ENCODE measurements around the gene MRPL28. TPM values are rescaled to one million over a fixed set of nuclear protein-coding genes. Genes with fewer than 3 reads are reported as not detected.

The MRPL28 gene
- total and polyA plus RNA-seq, 4 donors, result 28.3 to 63.4 (median 50.1) TPM

DNA sequence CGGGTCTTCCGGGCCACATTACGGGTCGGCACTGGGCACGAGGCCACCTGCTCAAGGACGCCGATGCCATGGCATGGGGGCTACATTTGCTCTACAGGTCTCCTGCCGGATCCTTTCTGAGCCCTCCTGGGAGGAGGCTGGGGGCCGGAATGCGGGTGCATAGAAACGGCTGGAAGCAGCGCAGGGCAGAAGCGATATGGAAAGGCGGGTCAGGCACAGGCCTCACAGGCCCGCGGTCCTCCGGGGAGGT lies 46.2 kb downstream of the MRPL28 start (continued):
- TF ChIP-seq, protein P1, sequence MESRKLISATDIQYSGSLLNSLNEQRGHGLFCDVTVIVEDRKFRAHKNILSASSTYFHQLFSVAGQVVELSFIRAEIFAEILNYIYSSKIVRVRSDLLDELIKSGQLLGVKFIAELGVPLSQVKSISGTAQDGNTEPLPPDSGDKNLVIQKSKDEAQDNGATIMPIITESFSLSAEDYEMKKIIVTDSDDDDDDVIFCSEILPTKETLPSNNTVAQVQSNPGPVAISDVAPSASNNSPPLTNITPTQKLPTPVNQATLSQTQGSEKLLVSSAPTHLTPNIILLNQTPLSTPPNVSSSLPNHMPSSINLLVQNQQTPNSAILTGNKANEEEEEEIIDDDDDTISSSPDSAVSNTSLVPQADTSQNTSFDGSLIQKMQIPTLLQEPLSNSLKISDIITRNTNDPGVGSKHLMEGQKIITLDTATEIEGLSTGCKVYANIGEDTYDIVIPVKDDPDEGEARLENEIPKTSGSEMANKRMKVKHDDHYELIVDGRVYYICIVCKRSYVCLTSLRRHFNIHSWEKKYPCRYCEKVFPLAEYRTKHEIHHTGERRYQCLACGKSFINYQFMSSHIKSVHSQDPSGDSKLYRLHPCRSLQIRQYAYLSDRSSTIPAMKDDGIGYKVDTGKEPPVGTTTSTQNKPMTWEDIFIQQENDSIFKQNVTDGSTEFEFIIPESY (IDR thresholded peaks at IDR 0.05), result no peak
- no peak for TF ChIP-seq HNF4A (conservative IDR thresholded peaks at IDR 0.05)

DNA sequence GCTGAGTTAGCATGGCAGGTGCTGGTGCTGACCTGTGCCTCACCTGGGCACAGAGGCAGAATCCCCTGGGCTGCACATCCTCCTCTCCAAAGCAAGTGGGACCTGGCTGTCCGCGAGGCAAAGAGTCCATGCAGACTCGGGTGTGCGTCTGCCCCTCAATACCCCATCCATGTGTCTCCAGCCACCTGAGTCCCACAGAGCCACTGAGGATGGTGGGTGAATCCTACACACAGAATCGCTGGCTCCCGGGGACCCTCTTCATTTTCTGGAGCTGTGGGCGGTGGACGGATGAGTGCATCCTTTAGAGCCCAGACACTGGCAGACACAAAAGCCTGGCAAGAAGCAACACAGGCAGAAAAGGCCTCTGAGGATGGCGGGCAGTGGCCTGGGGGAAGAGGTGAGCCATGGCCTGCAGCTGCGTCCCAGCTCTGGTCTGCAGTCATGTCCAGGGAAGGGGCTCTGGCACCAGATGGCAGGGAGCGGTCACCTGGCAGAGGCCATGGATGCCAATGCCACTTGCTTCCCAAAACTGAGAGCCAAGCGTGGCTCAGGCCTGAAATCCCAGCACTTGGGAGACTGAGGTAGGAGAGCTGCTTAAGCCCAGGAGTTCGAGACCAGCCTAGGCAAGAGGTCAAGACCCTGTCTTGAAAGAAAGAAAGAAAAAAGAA lies 47.7 kb downstream of the MRPL28 start:
- no peak for TF ChIP-seq RXRA (IDR thresholded peaks at IDR 0.05)
- TF ChIP-seq, protein P2, sequence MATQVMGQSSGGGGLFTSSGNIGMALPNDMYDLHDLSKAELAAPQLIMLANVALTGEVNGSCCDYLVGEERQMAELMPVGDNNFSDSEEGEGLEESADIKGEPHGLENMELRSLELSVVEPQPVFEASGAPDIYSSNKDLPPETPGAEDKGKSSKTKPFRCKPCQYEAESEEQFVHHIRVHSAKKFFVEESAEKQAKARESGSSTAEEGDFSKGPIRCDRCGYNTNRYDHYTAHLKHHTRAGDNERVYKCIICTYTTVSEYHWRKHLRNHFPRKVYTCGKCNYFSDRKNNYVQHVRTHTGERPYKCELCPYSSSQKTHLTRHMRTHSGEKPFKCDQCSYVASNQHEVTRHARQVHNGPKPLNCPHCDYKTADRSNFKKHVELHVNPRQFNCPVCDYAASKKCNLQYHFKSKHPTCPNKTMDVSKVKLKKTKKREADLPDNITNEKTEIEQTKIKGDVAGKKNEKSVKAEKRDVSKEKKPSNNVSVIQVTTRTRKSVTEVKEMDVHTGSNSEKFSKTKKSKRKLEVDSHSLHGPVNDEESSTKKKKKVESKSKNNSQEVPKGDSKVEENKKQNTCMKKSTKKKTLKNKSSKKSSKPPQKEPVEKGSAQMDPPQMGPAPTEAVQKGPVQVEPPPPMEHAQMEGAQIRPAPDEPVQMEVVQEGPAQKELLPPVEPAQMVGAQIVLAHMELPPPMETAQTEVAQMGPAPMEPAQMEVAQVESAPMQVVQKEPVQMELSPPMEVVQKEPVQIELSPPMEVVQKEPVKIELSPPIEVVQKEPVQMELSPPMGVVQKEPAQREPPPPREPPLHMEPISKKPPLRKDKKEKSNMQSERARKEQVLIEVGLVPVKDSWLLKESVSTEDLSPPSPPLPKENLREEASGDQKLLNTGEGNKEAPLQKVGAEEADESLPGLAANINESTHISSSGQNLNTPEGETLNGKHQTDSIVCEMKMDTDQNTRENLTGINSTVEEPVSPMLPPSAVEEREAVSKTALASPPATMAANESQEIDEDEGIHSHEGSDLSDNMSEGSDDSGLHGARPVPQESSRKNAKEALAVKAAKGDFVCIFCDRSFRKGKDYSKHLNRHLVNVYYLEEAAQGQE (IDR thresholded peaks at IDR 0.05), result no peak
- 96% methylated on average over 13 of the region's 13 CpGs for WGBS
- Histone ChIP-seq H3K9ac (ENCODE audit: low read depth in 1 of 2, low read length in 2 of 2) (no peak overlapping the region), H3K36me3 (ENCODE audit: control insufficient read depth in 4 of 4, insufficient read depth in 3 of 4, low read depth in 1 of 4, low read length in 3 of 4) (peaks cover 0 to 9% (median 1%) of the 10 kb centered on the region in 4 donors), H3K4me1 (ENCODE audit: control insufficient read depth in 4 of 4, insufficient read depth in 4 of 4, low read length in 3 of 4) (peaks cover 2 to 8% (median 5%) of the 10 kb centered on the region in 4 donors), H3K4me3 (ENCODE audit: low read depth in 1 of 3, low read length in 3 of 3) (no peak overlapping the region), H3K9me3 (ENCODE audit: control insufficient read depth in 4 of 4, low read length in 3 of 4) (no peaks in the 10 kb centered on the region), H3K27me3 (ENCODE audit: control insufficient read depth in 4 of 4, insufficient read depth in 4 of 4, low read length in 3 of 4) (no peaks in the 10 kb centered on the region), H3K27ac (ENCODE audit: low read depth in 1 of 2, low read length in 2 of 2) (no peak overlapping the region)
- no peak for DNase-seq (ENCODE audit: low spot score)

DNA sequence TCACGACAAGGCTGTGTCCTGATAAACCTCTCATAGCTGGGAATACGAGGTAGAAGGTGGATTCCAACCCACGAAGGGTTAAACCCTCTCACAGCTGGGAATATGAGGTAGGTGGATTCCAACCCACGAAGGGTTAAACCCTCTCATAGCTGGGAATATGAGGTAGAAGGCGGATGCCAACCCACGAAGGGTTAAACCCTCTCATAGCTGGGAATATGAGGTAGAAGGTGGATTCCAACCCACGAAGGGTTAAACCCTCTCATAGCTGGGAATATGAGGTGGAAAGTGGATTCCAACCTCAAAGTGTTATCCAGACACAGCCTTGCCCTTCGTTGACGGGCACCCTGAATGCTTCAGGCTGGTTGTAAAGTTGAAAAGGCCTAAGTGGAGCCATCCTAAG lies 48.8 kb downstream of the MRPL28 start:
- Histone ChIP-seq H3K4me1 (ENCODE audit: control insufficient read depth in 4 of 4, insufficient read depth in 4 of 4, low read length in 3 of 4) (peaks cover 0 to 3% (median under 1%) of the 10 kb centered on the region in 4 donors), H3K27me3 (ENCODE audit: control insufficient read depth in 4 of 4, insufficient read depth in 4 of 4, low read length in 3 of 4) (no peaks in the 10 kb centered on the region), H3K36me3 (ENCODE audit: control insufficient read depth in 4 of 4, insufficient read depth in 3 of 4, low read depth in 1 of 4, low read length in 3 of 4) (peaks cover 0 to 9% (median 1%) of the 10 kb centered on the region in 4 donors), H3K4me3 (ENCODE audit: low read depth in 1 of 3, low read length in 3 of 3) (no peak overlapping the region), H3K9me3 (ENCODE audit: control insufficient read depth in 4 of 4, low read length in 3 of 4) (no peaks in the 10 kb centered on the region), H3K9ac (ENCODE audit: low read depth in 1 of 2, low read length in 2 of 2) (no peak overlapping the region), H3K27ac (ENCODE audit: low read depth in 1 of 2, low read length in 2 of 2) (no peak overlapping the region)
- WGBS, result 81% methylated on average over 9 of the region's 9 CpGs
- DNase-seq (ENCODE audit: low spot score), result no peak
- TF ChIP-seq FOXA1 (IDR thresholded peaks at IDR 0.05), result no peak
- no peak for TF ChIP-seq JUND (IDR thresholded peaks at IDR 0.05)
- TF ChIP-seq, protein P2 (IDR thresholded peaks at IDR 0.05), result no peak
- TF ChIP-seq HNF4G (IDR thresholded peaks at IDR 0.05), result no peak
- no peak for TF ChIP-seq TAF1 (conservative IDR thresholded peaks at IDR 0.05)
- TF ChIP-seq HNF4A (conservative IDR thresholded peaks at IDR 0.05), result no peak
- no peak for TF ChIP-seq SP1 (IDR thresholded peaks at IDR 0.05)
- no peak for TF ChIP-seq GABPA (IDR thresholded peaks at IDR 0.05 in 1 of 2, conservative IDR thresholded peaks at IDR 0.05 in 1 of 2)
- no peak for TF ChIP-seq NR2F2 (IDR thresholded peaks at IDR 0.05)
- TF ChIP-seq, protein P3, sequence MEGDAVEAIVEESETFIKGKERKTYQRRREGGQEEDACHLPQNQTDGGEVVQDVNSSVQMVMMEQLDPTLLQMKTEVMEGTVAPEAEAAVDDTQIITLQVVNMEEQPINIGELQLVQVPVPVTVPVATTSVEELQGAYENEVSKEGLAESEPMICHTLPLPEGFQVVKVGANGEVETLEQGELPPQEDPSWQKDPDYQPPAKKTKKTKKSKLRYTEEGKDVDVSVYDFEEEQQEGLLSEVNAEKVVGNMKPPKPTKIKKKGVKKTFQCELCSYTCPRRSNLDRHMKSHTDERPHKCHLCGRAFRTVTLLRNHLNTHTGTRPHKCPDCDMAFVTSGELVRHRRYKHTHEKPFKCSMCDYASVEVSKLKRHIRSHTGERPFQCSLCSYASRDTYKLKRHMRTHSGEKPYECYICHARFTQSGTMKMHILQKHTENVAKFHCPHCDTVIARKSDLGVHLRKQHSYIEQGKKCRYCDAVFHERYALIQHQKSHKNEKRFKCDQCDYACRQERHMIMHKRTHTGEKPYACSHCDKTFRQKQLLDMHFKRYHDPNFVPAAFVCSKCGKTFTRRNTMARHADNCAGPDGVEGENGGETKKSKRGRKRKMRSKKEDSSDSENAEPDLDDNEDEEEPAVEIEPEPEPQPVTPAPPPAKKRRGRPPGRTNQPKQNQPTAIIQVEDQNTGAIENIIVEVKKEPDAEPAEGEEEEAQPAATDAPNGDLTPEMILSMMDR (IDR thresholded peaks at IDR 0.05; ENCODE audit: low read depth, low read length, missing input control), result no peak
- no peak for TF ChIP-seq RXRA (IDR thresholded peaks at IDR 0.05)
- TF ChIP-seq, protein P4, sequence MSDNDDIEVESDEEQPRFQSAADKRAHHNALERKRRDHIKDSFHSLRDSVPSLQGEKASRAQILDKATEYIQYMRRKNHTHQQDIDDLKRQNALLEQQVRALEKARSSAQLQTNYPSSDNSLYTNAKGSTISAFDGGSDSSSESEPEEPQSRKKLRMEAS (IDR thresholded peaks at IDR 0.05), result no peak
- TF ChIP-seq, protein P1 (IDR thresholded peaks at IDR 0.05), result no peak
- no peak for TF ChIP-seq RAD21 (IDR thresholded peaks at IDR 0.05)
- TF ChIP-seq, protein P5, sequence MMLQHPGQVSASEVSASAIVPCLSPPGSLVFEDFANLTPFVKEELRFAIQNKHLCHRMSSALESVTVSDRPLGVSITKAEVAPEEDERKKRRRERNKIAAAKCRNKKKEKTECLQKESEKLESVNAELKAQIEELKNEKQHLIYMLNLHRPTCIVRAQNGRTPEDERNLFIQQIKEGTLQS (IDR thresholded peaks at IDR 0.05), result no peak
- no peak for TF ChIP-seq EGR1 (IDR thresholded peaks at IDR 0.05; ENCODE audit: low read depth in 2 of 2)

All from liver (tissue), 9 donors.